ENCODE measurements around the gene TMEM91. TPM values are rescaled to one million over a fixed set of nuclear protein-coding genes. Genes with fewer than 3 reads are reported as not detected.
A peak's percentile ranks its signal among the peaks of the same experiment; 100 is the strongest.

The TMEM91 gene
- total and polyA plus RNA-seq, 9 of the 15 experiments (the other 6 are each of a cell fraction or from before 2014, with no cell fraction given), result 1.2 to 5.2 (median 2.7) TPM

- no peak for TF ChIP-seq ELK3 (CRISPR knock-in tag; IDR thresholded peaks at IDR 0.05)
- TF ChIP-seq TBP (optimal IDR thresholded peaks at IDR 0.05; ENCODE audit: low read depth, low read length), result peak; percentile 22
- no peak for TF ChIP-seq ZNF282 (CRISPR knock-in tag; IDR thresholded peaks at IDR 0.05)
- peak; percentile 52 to 67; a peak in 2 of 4 replicates for TF ChIP-seq FOXK2 (conservative IDR thresholded peaks at IDR 0.05 in 1 of 2, IDR thresholded peaks at IDR 0.05 in 1 of 2; ENCODE audit: low read depth in 2 of 2)
- TF ChIP-seq TFAP4 (CRISPR knock-in tag; IDR thresholded peaks at IDR 0.05; ENCODE audit: borderline replicate concordance), result no peak
- TF ChIP-seq SP1 (CRISPR knock-in tag; IDR thresholded peaks at IDR 0.05), result peak; percentile 62; the same call in 1 of the 2 replicates
- no peak for TF ChIP-seq CLOCK (CRISPR knock-in tag; IDR thresholded peaks at IDR 0.05; ENCODE audit: borderline replicate concordance)
- no peak for TF ChIP-seq PATZ1 (CRISPR knock-in tag; IDR thresholded peaks at IDR 0.05; ENCODE audit: borderline replicate concordance)
- peak; percentile 97; the same call in 1 of the 2 replicates for TF ChIP-seq TRIM25 (IDR thresholded peaks at IDR 0.05; ENCODE audit: borderline replicate concordance)
- peak; percentile 41 to 47; a peak in 2 of 4 replicates for TF ChIP-seq SIN3A (IDR thresholded peaks at IDR 0.05; ENCODE audit: borderline replicate concordance in 2 of 2, control insufficient read depth in 1 of 2, low read depth in 2 of 2, low read length in 2 of 2)
- peak; percentile 73 to 94; a peak in 3 of 4 replicates for TF ChIP-seq UBTF (IDR thresholded peaks at IDR 0.05; ENCODE audit: borderline replicate concordance in 1 of 2, low read depth in 2 of 2, low read length in 2 of 2)
- TF ChIP-seq ID3 (CRISPR knock-in tag; IDR thresholded peaks at IDR 0.05), result no peak
- TF ChIP-seq ID3 (tag; IDR thresholded peaks at IDR 0.05), result no peak
These were observed 25.5 kb upstream of the TMEM91 start (continued) for GRCh38 chr19:41350735-41351338.

Data from K562 (cell line).